Hepatocyte (in vitro differentiated cells): ENCODE results near the gene ACOX2.

Experiments
- EZH2 ChIP-seq: fragments of 200-600 bp; sonication (generic); IDR thresholded peaks from 2 replicates; pipeline ENCODE4 v1.6.1; 2016; ENCODE audit warnings: antibody characterized with exemption, mild to moderate bottlenecking, borderline replicate concordance
- EZH2phosphoT487 ChIP-seq: fragments of 200-600 bp; sonication (generic); IDR thresholded peaks from one replicate; pipeline ENCODE4 v1.6.1; 2018; ENCODE audit warnings: antibody characterized with exemption, mild to moderate bottlenecking, low read depth, moderate library complexity; ENCODE audit not compliant: unreplicated experiment, severe bottlenecking
- TF ChIP-seq, protein P1 (sequence below): fragments of 200-600 bp; sonication (generic); IDR thresholded peaks from 2 replicates; pipeline ENCODE4 v1.5.1; 2016; ENCODE audit warnings: antibody characterized with exemption, mild to moderate bottlenecking; ENCODE audit not compliant: poor library complexity

DNA sequence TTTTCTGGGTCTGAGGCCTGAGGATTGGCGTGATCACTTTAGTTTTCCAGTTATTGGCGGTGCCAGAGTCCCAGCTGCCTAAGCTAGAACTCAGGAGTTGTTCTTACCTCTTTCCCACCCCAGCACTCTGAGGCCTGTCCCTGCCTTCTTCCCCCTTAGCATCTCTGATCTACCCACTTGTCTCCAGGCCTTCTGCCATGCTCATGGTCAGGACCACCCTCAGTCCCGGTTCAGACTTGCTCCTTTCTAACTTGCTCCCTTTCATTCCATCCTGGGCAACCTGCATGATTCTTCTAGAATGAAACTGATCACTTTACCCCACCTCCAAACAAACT is 15.7 kb downstream of the ACOX2 start:
- TF ChIP-seq, protein P1, sequence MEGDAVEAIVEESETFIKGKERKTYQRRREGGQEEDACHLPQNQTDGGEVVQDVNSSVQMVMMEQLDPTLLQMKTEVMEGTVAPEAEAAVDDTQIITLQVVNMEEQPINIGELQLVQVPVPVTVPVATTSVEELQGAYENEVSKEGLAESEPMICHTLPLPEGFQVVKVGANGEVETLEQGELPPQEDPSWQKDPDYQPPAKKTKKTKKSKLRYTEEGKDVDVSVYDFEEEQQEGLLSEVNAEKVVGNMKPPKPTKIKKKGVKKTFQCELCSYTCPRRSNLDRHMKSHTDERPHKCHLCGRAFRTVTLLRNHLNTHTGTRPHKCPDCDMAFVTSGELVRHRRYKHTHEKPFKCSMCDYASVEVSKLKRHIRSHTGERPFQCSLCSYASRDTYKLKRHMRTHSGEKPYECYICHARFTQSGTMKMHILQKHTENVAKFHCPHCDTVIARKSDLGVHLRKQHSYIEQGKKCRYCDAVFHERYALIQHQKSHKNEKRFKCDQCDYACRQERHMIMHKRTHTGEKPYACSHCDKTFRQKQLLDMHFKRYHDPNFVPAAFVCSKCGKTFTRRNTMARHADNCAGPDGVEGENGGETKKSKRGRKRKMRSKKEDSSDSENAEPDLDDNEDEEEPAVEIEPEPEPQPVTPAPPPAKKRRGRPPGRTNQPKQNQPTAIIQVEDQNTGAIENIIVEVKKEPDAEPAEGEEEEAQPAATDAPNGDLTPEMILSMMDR = no peak
- TF ChIP-seq EZH2 (no peak), EZH2phosphoT487 (no peak)
